ENCODE measurements around the gene PEX11A. TPM values are rescaled to one million over a fixed set of nuclear protein-coding genes. Genes with fewer than 3 reads are reported as not detected.

PEX11A gene
- 15.0 TPM for polyA plus RNA-seq
- long read RNA-seq, donor 1, partial matches to known transcripts, result 0 of 2 reads
- long read RNA-seq, donor 1, other reads (novel, unspliced or antisense), result 0 of 2 reads
- long read RNA-seq, donor 2, partial matches to known transcripts, result 5 of 8 reads
- long read RNA-seq, donor 2, other reads (novel, unspliced or antisense), result 0 of 8 reads
- long read RNA-seq, donor 3, result 0 reads
- long read RNA-seq, donor 4, result 0 reads
- long read RNA-seq, donor 5, partial matches to known transcripts, result 0 of 2 reads
- long read RNA-seq, donor 5, other reads (novel, unspliced or antisense), result 0 of 2 reads
- long read RNA-seq, donor 6, partial matches to known transcripts, result 0 of 3 reads
- long read RNA-seq, donor 6, other reads (novel, unspliced or antisense), result 0 of 3 reads
- long read RNA-seq, donor 7, partial matches to known transcripts, result 0 of 1 reads
- long read RNA-seq, donor 7, other reads (novel, unspliced or antisense), result 0 of 1 reads
- long read RNA-seq, donor 8, partial matches to known transcripts, result 0 of 3 reads
- long read RNA-seq, donor 8, other reads (novel, unspliced or antisense), result 0 of 3 reads
- long read RNA-seq, donor 9, partial matches to known transcripts, result 0 of 5 reads
- long read RNA-seq, donor 9, other reads (novel, unspliced or antisense), result 0 of 5 reads
- long read RNA-seq, donor 10, transcript PEX11A-201 (3 exons, 2,740 nt), result major isoform, 6 of 8 reads
- long read RNA-seq, donor 10, partial matches to known transcripts, result 0 of 8 reads
- long read RNA-seq, donor 10, other reads (novel, unspliced or antisense), result 0 of 8 reads
- long read RNA-seq, donor 11, partial matches to known transcripts, result 0 of 3 reads
- long read RNA-seq, donor 11, other reads (novel, unspliced or antisense), result 0 of 3 reads

- peak within 1 kb of the TSS; percentile 96 for H3K4me3 ChIP-seq (ENCODE audit: low read length)
- H3K36me3 ChIP-seq (ENCODE audit: control insufficient read depth, insufficient read depth, low read length), result peaks cover 5% of the 10 kb centered on the region
- H3K4me1 ChIP-seq (ENCODE audit: control insufficient read depth, insufficient read depth, low read length), result peaks cover 7% of the 10 kb centered on the region
- H3K27me3 ChIP-seq (ENCODE audit: control insufficient read depth, insufficient read depth, low read length), result no peaks in the 10 kb centered on the region
- peak; percentile 87 to 92 for DNase-seq
- H3K27ac ChIP-seq (ENCODE audit: low read length), result peak within 1 kb of the TSS; percentile 69
- no peaks in the 10 kb centered on the region for H3K9me3 ChIP-seq (ENCODE audit: control insufficient read depth, low read depth, low read length)
- 100% methylated on average over 1 of the region's 60 CpGs for WGBS (ENCODE audit: insufficient coverage, low lambda C conversion rate)
Measured at GRCh38 chr15:89690276-89691218, at the start of gene PEX11A, which contains the start of gene WDR93. Gene PEX11A (minus strand): TSS chr15:89690754. CDS start chr15:89690632, 122 bp downstream. Gene WDR93 (plus strand): TSS chr15:89690811. CDS start chr15:89701747, 10,936 bp downstream.

GRCh38 chr15:89740137-89740536 lies 49.6 kb upstream of the PEX11A start:
- no peaks in the 10 kb centered on the region for H3K9me3 ChIP-seq (ENCODE audit: control insufficient read depth, low read depth, low read length)
- H3K4me1 ChIP-seq (ENCODE audit: control insufficient read depth, insufficient read depth, low read length), result peaks cover 2% of the 10 kb centered on the region
- no CpG with 5 or more reads among the region's 8 CpGs for WGBS (ENCODE audit: insufficient coverage, low lambda C conversion rate)
- H3K27ac ChIP-seq (ENCODE audit: low read length), result no peak overlapping the region
- peak; percentile 70 to 71 for DNase-seq
- no peaks in the 10 kb centered on the region for H3K36me3 ChIP-seq (ENCODE audit: control insufficient read depth, insufficient read depth, low read length)
- no peaks in the 10 kb centered on the region for H3K27me3 ChIP-seq (ENCODE audit: control insufficient read depth, insufficient read depth, low read length)
- no peak overlapping the region for H3K4me3 ChIP-seq (ENCODE audit: low read length)

GRCh38 chr15:89735773-89736172 lies 45.2 kb upstream of the PEX11A start:
- WGBS (ENCODE audit: insufficient coverage, low lambda C conversion rate), result 100% methylated on average over 1 of the region's 4 CpGs
- no peak for DNase-seq
- Histone ChIP-seq H3K4me3 (ENCODE audit: low read length) (no peak overlapping the region), H3K27me3 (ENCODE audit: control insufficient read depth, insufficient read depth, low read length) (peaks cover 3% of the 10 kb centered on the region), H3K27ac (ENCODE audit: low read length) (no peak overlapping the region), H3K36me3 (ENCODE audit: control insufficient read depth, insufficient read depth, low read length) (no peaks in the 10 kb centered on the region), H3K9me3 (ENCODE audit: control insufficient read depth, low read depth, low read length) (peaks cover 2% of the 10 kb centered on the region), H3K4me1 (ENCODE audit: control insufficient read depth, insufficient read depth, low read length) (peaks cover 2% of the 10 kb centered on the region)

GRCh38 chr15:89732451-89733172 lies 42.1 kb upstream of the PEX11A start:
- no peaks in the 10 kb centered on the region for H3K36me3 ChIP-seq (ENCODE audit: control insufficient read depth, insufficient read depth, low read length)
- H3K4me3 ChIP-seq (ENCODE audit: low read length), result no peak overlapping the region
- H3K27ac ChIP-seq (ENCODE audit: low read length), result no peak overlapping the region
- H3K9me3 ChIP-seq (ENCODE audit: control insufficient read depth, low read depth, low read length), result peaks cover 2% of the 10 kb centered on the region
- H3K27me3 ChIP-seq (ENCODE audit: control insufficient read depth, insufficient read depth, low read length), result peaks cover 3% of the 10 kb centered on the region
- WGBS (ENCODE audit: insufficient coverage, low lambda C conversion rate), result 69% methylated on average over 2 of the region's 8 CpGs
- no peaks in the 10 kb centered on the region for H3K4me1 ChIP-seq (ENCODE audit: control insufficient read depth, insufficient read depth, low read length)
- no peak for DNase-seq

GRCh38 chr15:89731275-89731674 lies 40.7 kb upstream of the PEX11A start:
- no peak overlapping the region for H3K27ac ChIP-seq (ENCODE audit: low read length)
- no peaks in the 10 kb centered on the region for H3K36me3 ChIP-seq (ENCODE audit: control insufficient read depth, insufficient read depth, low read length)
- no peak overlapping the region for H3K4me3 ChIP-seq (ENCODE audit: low read length)
- no CpG with 5 or more reads among the region's 5 CpGs for WGBS (ENCODE audit: insufficient coverage, low lambda C conversion rate)
- no peaks in the 10 kb centered on the region for H3K4me1 ChIP-seq (ENCODE audit: control insufficient read depth, insufficient read depth, low read length)
- H3K27me3 ChIP-seq (ENCODE audit: control insufficient read depth, insufficient read depth, low read length), result peaks cover 3% of the 10 kb centered on the region
- peak in 1 of 2 donors; percentile 49 for DNase-seq
- peaks cover 2% of the 10 kb centered on the region for H3K9me3 ChIP-seq (ENCODE audit: control insufficient read depth, low read depth, low read length)

- Histone ChIP-seq H3K4me1 (ENCODE audit: control insufficient read depth, insufficient read depth, low read length) (no peaks in the 10 kb centered on the region), H3K4me3 (ENCODE audit: low read length) (no peak overlapping the region), H3K36me3 (ENCODE audit: control insufficient read depth, insufficient read depth, low read length) (no peaks in the 10 kb centered on the region), H3K9me3 (ENCODE audit: control insufficient read depth, low read depth, low read length) (no peaks in the 10 kb centered on the region), H3K27me3 (ENCODE audit: control insufficient read depth, insufficient read depth, low read length) (peaks cover 3% of the 10 kb centered on the region), H3K27ac (ENCODE audit: low read length) (peak overlapping the region; percentile 64)
- no CpG with 5 or more reads among the region's 2 CpGs for WGBS (ENCODE audit: insufficient coverage, low lambda C conversion rate)
- DNase-seq, result peak; percentile 50 to 80
Measured at GRCh38 chr15:89728254-89728653, 37.7 kb upstream of the PEX11A start.

- Histone ChIP-seq H3K4me3 (ENCODE audit: low read length) (no peak overlapping the region), H3K36me3 (ENCODE audit: control insufficient read depth, insufficient read depth, low read length) (no peaks in the 10 kb centered on the region), H3K27ac (ENCODE audit: low read length) (no peak overlapping the region), H3K27me3 (ENCODE audit: control insufficient read depth, insufficient read depth, low read length) (no peaks in the 10 kb centered on the region), H3K9me3 (ENCODE audit: control insufficient read depth, low read depth, low read length) (no peaks in the 10 kb centered on the region), H3K4me1 (ENCODE audit: control insufficient read depth, insufficient read depth, low read length) (no peaks in the 10 kb centered on the region)
- DNase-seq, result no peak
- no CpG with 5 or more reads among the region's 1 CpG for WGBS (ENCODE audit: insufficient coverage, low lambda C conversion rate)
Measured at GRCh38 chr15:89725064-89725463, 34.5 kb upstream of the PEX11A start.

- H3K4me3 ChIP-seq (ENCODE audit: low read length), result no peak overlapping the region
- no peaks in the 10 kb centered on the region for H3K27me3 ChIP-seq (ENCODE audit: control insufficient read depth, insufficient read depth, low read length)
- WGBS (ENCODE audit: insufficient coverage, low lambda C conversion rate), result no CpG with 5 or more reads among the region's 1 CpG
- no peaks in the 10 kb centered on the region for H3K4me1 ChIP-seq (ENCODE audit: control insufficient read depth, insufficient read depth, low read length)
- H3K27ac ChIP-seq (ENCODE audit: low read length), result no peak overlapping the region
- H3K9me3 ChIP-seq (ENCODE audit: control insufficient read depth, low read depth, low read length), result no peaks in the 10 kb centered on the region
- H3K36me3 ChIP-seq (ENCODE audit: control insufficient read depth, insufficient read depth, low read length), result no peaks in the 10 kb centered on the region
- no peak for DNase-seq
Measured at GRCh38 chr15:89724621-89725020, 34.1 kb upstream of the PEX11A start.

- WGBS (ENCODE audit: insufficient coverage, low lambda C conversion rate), result 100% methylated on average over 1 of the region's 3 CpGs
- Histone ChIP-seq H3K4me1 (ENCODE audit: control insufficient read depth, insufficient read depth, low read length) (no peaks in the 10 kb centered on the region), H3K27me3 (ENCODE audit: control insufficient read depth, insufficient read depth, low read length) (no peaks in the 10 kb centered on the region), H3K27ac (ENCODE audit: low read length) (no peak overlapping the region), H3K9me3 (ENCODE audit: control insufficient read depth, low read depth, low read length) (no peaks in the 10 kb centered on the region), H3K4me3 (ENCODE audit: low read length) (no peak overlapping the region), H3K36me3 (ENCODE audit: control insufficient read depth, insufficient read depth, low read length) (no peaks in the 10 kb centered on the region)
- DNase-seq, result no peak
Measured at GRCh38 chr15:89723031-89723430, 32.5 kb upstream of the PEX11A start.
